GM19395 (cell line): Measurements from ENCODE around the gene TMEM106B.
"Not testable (repeated sequence)": the region's sequence is repeated elsewhere in the genome, so short reads cannot be mapped to it uniquely, and the experiment has no call there.

Experiments
- ATAC-seq: cut with Tn5 transposase; IDR thresholded peaks from one replicate; pipeline ENCODE4 v1.9.1; 2021; ENCODE audit warnings: mild to moderate bottlenecking, moderate library complexity; ENCODE audit not compliant: unreplicated experiment

TMEM106B gene

GRCh38 chr7:12211054-12211710, at the start of gene TMEM106B:
TSS of gene TMEM106B (plus strand) at chr7:12211294. CDS start at chr7:12214811, 3,517 bp downstream.
- peak; percentile 94 for ATAC-seq

DNA sequence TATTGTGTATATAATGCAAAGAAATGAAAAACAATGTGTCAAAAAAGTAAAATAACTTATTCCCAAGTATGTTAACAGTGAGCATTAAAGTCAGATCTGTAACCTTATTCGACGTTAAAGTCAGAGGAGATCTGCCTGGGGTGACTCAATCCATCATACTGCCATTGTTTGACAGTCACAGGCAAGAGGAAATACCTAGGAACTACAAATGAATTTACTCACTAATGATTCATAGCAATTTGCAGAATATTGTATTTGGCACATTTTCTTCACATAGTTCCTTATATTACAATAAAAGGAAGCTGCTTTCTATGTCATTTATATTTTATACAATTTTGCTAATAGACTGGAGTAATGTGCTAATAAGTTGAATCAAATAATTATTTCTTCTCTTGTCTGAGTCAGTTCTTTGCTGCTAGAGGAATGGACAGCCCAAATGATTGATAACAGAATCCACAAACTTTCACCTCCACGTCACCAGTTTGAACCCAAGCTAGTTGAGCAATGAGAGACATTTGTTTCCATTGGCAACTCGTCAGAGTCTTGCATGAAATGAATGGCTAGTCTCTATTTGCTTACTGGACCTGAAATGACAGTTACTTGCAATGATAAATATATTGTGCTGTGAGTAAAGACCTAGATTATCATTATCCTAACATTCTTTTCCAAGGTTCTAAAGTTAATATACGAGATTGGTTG, 48.5 kb upstream of the TMEM106B start:
- no peak for ATAC-seq

- ATAC-seq = not testable (repeated sequence)
These were observed 43.0 kb upstream of the TMEM106B start for GRCh38 chr7:12168065-12168464.

DNA sequence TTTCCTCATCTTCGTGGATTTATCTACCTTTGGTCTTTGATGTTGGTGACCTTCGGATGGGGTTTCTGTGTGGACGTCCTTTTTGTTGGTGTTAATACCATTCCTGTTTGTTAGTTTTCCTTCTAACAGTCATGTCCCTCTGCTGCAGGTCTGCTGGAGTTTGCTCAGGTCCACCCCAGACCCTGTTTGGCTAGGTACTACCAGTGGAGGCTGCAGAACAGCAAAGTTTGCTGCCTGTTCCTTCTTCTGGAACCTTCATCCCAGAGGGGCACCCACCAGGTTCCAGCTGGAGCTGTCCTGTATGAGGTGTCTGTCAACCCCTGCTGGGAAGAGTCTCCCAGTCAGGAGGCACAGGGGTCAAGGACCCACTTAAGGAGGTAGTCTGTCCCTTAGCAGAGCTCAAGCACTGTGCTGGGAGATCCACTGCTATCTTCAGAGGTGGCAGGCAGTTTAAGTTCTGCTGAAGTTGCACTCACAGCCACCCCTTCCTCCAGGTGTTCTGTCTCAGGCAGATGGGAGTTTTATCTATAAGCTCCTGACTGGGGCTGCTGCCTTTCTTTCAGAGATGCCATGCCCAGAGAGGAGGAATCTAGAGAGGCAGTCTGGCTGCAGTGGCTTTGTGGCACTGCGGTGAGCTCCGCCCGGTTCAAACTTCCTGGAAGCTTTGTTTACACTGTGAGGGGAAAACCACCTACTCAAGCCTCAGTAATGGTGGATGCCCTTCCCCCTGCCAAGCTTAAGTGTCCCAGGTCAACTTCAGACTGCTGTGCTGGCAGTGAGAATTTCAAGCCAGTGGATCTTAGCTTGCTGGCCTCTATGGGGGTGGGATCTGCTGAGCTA, 40.9 kb upstream of the TMEM106B start:
- ATAC-seq = not testable (repeated sequence)

DNA sequence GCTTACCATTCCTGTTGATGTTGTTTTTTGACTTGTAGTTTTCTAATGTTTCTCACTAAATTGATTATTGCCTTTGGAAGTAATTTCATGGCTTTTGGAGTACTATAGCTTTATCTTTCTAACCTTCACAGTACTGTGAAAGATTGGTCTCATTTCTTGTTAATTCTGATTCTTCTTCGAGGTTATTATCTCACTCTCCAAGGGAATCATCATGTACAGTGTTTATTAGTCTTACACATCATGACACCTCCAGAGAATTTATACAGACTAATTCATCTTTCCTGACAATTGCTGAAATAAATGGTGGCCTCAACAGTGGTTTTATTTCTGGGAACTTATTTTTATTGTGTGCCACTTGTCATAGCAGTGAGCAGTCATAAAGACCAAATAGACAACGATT, 37.4 kb upstream of the TMEM106B start:
- ATAC-seq = no peak

DNA sequence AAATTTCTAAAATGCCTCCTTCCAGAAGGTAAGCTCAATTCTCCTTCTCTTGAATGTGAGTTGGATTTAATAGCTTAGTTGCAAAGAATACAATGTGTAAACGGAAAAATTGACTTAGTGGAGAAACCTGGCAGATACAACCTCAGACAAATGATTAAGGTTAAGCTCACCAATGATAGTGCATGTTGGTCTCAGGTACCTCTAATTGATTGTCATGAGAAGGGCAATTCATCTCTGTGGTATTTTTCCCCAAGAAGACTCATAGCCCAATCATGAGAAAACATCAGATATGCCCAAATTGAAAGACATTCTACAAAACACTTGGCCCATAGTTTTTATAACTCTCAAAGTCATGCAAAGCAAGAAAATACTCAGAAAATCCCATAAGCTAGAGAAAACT, 36.2 kb upstream of the TMEM106B start:
- no peak for ATAC-seq

GRCh38 chr7:12178317-12178716, 32.8 kb upstream of the TMEM106B start:
- ATAC-seq = no peak

GRCh38 chr7:12194426-12194825, 16.7 kb upstream of the TMEM106B start:
- no peak for ATAC-seq

GRCh38 chr7:12196386-12196785, 14.7 kb upstream of the TMEM106B start:
- no peak for ATAC-seq

GRCh38 chr7:12199363-12199762, 11.7 kb upstream of the TMEM106B start:
- no peak for ATAC-seq

GRCh38 chr7:12207046-12207445, 4.0 kb upstream of the TMEM106B start:
- no peak for ATAC-seq

- ATAC-seq = no peak
These were observed 1.9 kb upstream of the TMEM106B start for GRCh38 chr7:12209221-12209620.

GRCh38 chr7:12210179-12211053, 678 bp upstream of the TMEM106B start:
- peak; percentile 49 for ATAC-seq

DNA sequence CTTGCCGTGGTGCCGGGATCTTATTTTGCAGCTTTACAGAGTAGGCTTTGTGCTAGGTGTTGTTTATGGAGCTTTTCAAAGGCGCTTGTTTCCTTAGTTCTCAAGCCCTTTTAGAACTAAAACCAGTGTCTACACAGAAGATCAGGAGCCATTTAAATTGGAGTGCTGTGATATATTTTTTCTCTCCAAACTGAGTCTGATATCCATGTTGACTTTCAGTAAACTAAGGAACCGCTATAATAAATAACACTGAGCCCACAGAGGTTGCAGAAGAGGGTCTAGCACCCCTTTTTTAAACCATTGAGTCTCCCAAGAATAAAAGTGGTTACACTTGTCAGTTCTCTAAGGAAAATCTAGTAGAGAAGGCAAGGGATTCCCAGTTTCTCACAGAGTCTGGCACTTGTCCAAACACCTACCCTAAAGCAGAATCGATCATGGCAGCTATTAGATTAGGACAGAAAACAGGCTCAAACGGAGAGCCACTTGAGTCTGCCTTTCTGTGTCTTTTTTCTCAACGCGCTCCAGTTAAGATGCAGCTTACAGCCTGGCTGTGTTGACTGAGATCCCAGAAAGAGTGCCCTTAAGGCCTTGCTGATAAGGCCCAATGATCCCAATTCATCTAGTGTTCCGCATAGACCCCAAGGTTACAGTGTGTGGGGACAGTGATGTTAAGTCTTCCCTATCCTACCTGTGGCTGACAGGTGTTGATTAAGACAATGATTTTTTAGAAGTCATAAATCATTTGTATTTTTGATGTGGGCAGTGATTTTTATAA, 804 bp downstream of the TMEM106B start:
- ATAC-seq = no peak

GRCh38 chr7:12217311-12217710, 6.2 kb downstream of the TMEM106B start:
- ATAC-seq = no peak

- ATAC-seq = no peak
These were observed 9.4 kb downstream of the TMEM106B start for GRCh38 chr7:12220389-12221046.

GRCh38 chr7:12221414-12221813, 10.3 kb downstream of the TMEM106B start:
- ATAC-seq = no peak

DNA sequence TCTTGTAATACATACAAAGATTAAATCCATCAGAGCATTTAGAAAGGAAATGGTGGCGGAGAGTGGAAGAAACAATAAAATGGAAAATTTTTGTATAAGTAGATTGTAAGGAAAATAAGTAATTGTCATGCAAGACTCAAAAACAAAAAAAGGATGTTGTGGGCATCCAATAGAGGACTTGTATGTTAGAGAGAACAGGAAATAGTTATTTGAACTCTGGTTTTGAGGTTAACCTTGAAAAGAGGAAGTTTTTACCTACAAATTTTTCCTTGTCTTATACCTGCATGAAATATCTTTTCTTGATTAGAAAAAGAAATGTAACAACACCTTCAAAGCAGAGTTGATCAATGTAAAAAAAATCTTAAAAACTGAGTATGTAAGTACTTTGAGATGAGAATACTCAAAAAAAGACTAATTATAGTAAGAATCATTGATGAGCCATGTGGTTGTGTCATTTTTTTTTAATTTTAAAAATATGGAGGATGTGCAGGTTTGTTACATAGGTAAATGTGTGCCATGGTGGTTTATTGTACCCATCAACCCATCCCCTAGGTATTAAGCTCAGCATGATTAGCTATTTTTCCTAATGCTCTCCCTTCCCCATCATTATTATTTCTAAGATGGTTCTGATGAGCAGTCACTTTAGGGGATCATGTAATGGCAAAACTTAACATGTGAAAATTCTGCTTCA, 11.9 kb downstream of the TMEM106B start:
- ATAC-seq = peak; percentile 93

DNA sequence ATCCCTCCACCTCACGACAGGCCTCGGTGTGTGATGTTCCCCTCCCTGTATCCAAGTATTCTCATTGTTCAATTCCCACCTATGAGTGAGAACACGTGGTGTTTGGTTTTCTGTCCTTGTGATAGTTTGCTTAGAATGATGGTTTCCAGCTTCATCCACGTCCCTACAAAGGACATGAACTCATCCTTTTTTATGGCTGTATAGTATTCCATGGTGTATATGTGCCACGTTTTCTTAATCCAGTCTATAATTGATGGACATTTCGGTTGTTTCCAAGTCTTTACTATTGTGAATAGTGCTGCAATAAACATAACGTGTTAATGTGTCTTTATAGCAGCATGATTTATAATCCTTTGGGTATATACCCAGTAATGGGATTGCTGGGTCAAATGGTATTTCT, 13.9 kb downstream of the TMEM106B start:
- not testable (repeated sequence) for ATAC-seq
